Ovary (tissue), 3 donors: ENCODE data around the gene LARGE1.

ENCODE experiments used
- CTCF ChIP-seq, 3 donors: fragments of 450-650 bp in 2 of 3; fragments of 200-600 bp in 1 of 3; IDR thresholded peaks; one replicate each; pipeline versions ENCODE4 v1.5.1 to v1.8.0; 2016 to 2022; ENCODE audit warnings: antibody characterized with exemption in 3 of 3, mild to moderate bottlenecking in 1 of 3
- POLR2A ChIP-seq: fragments of 450-650 bp; IDR thresholded peaks from one replicate; pipeline ENCODE4 v1.6.1; 2017; ENCODE audit warnings: antibody characterized with exemption, mild to moderate bottlenecking, moderate library complexity
- donor health status: DM: no; HTN: no; CAD: no.

DNA sequence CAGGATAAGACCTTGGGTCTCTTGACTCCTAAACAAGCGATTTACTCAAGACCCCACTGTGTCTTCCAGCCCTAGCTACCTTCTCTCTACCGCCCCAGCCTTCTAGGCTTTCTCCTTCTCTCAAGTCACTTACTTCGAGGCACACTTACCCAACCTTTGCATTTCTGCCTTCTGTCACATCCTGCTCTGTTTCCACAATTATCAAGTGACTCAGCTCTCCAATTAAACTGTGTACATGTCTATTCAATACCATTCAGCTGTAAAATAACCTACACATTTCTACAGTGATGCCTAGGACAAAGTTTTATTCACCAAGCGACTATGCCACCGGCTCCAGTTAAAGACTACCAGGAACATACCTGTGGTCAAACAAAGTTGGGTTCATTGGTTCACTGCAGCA, 69.0 kb downstream of the LARGE1 start:
- TF ChIP-seq CTCF (IDR thresholded peaks at IDR 0.05) (no peak), POLR2A (no peak)
